Measurements from ENCODE around the gene IL36G. TPM values are rescaled to one million over a fixed set of nuclear protein-coding genes. Genes with fewer than 3 reads are reported as not detected.

IL36G gene
- total and polyA plus RNA-seq, 4 donors = 0.12 to 0.26 (median 0.14) TPM; not detected in 1

- Histone ChIP-seq H3K4me3 (no peak overlapping the region), H3K9me3 (ENCODE audit: control insufficient read depth in 4 of 4, insufficient read depth in 3 of 4, low read length in 3 of 4) (peaks cover 0 to 2% (median 0%) of the 10 kb centered on the region in 4 donors), H3K36me3 (ENCODE audit: control insufficient read depth in 4 of 4, insufficient read depth in 4 of 4, low read length in 4 of 4) (no peaks in the 10 kb centered on the region), H3K4me1 (ENCODE audit: control insufficient read depth in 5 of 5, insufficient read depth in 5 of 5, low read length in 5 of 5) (no peaks in the 10 kb centered on the region), H3K27ac (ENCODE audit: low read depth in 1 of 2, low read length in 1 of 2) (no peak overlapping the region), H3K27me3 (ENCODE audit: control insufficient read depth in 3 of 3, insufficient read depth in 3 of 3, low read length in 2 of 3) (peaks cover 0 to 6% (median 3%) of the 10 kb centered on the region in 3 donors), H3K9ac (ENCODE audit: insufficient read depth in 1 of 2, low read length in 2 of 2) (no peak overlapping the region)
- no peak for DNase-seq
- TF ChIP-seq CTCF (IDR thresholded peaks at IDR 0.05; ENCODE audit: control extremely low read depth, extremely low read depth) = no peak
- ATAC-seq (ENCODE audit: insufficient read depth, low FRiP score) = no peak
- 70 to 87% methylated on average over 2 of the region's 2 CpGs for WGBS, 2 donors
These were observed 49.9 kb downstream of the IL36G start for GRCh38 chr2:113027691-113028090.

- DNase-seq = no peak
- peaks cover 0 to 2% (median 0%) of the 10 kb centered on the region in 4 donors for H3K9me3 ChIP-seq (ENCODE audit: control insufficient read depth in 4 of 4, insufficient read depth in 3 of 4, low read length in 3 of 4)
- H3K27ac ChIP-seq (ENCODE audit: low read depth in 1 of 2, low read length in 1 of 2) = no peak overlapping the region
- no peaks in the 10 kb centered on the region for H3K36me3 ChIP-seq (ENCODE audit: control insufficient read depth in 4 of 4, insufficient read depth in 4 of 4, low read length in 4 of 4)
- no peak overlapping the region for H3K9ac ChIP-seq (ENCODE audit: insufficient read depth in 1 of 2, low read length in 2 of 2)
- 5 to 9% methylated on average over 1 of the region's 1 CpG for WGBS, 2 donors
- H3K4me3 ChIP-seq = no peak overlapping the region
- no peak for ATAC-seq (ENCODE audit: insufficient read depth, low FRiP score)
- peaks cover 0 to 9% (median 3%) of the 10 kb centered on the region in 3 donors for H3K27me3 ChIP-seq (ENCODE audit: control insufficient read depth in 3 of 3, insufficient read depth in 3 of 3, low read length in 2 of 3)
- no peak for TF ChIP-seq CTCF (IDR thresholded peaks at IDR 0.05; ENCODE audit: control extremely low read depth, extremely low read depth)
- no peaks in the 10 kb centered on the region for H3K4me1 ChIP-seq (ENCODE audit: control insufficient read depth in 5 of 5, insufficient read depth in 5 of 5, low read length in 5 of 5)
These were observed 50.3 kb downstream of the IL36G start for GRCh38 chr2:113028112-113028511.

- no peak for TF ChIP-seq CTCF (IDR thresholded peaks at IDR 0.05; ENCODE audit: control extremely low read depth, extremely low read depth)
- no peaks in the 10 kb centered on the region for H3K4me1 ChIP-seq (ENCODE audit: control insufficient read depth in 5 of 5, insufficient read depth in 5 of 5, low read length in 5 of 5)
- peaks cover 0 to 6% (median 0%) of the 10 kb centered on the region in 3 donors for H3K27me3 ChIP-seq (ENCODE audit: control insufficient read depth in 3 of 3, insufficient read depth in 3 of 3, low read length in 2 of 3)
- 89 to 97% methylated on average over 1 of the region's 1 CpG for WGBS, 2 donors
- H3K4me3 ChIP-seq = no peak overlapping the region
- H3K36me3 ChIP-seq (ENCODE audit: control insufficient read depth in 4 of 4, insufficient read depth in 4 of 4, low read length in 4 of 4) = no peaks in the 10 kb centered on the region
- H3K9ac ChIP-seq (ENCODE audit: insufficient read depth in 1 of 2, low read length in 2 of 2) = no peak overlapping the region
- H3K9me3 ChIP-seq (ENCODE audit: control insufficient read depth in 4 of 4, insufficient read depth in 3 of 4, low read length in 3 of 4) = no peaks in the 10 kb centered on the region
- H3K27ac ChIP-seq (ENCODE audit: low read depth in 1 of 2, low read length in 1 of 2) = no peak overlapping the region
- DNase-seq = no peak
- no peak for ATAC-seq (ENCODE audit: insufficient read depth, low FRiP score)
These were observed 54.9 kb downstream of the IL36G start for GRCh38 chr2:113032737-113033136.

GRCh38 chr2:113034016-113034415 is 56.2 kb downstream of the IL36G start:
- peaks cover 0 to 2% (median 0%) of the 10 kb centered on the region in 3 donors for H3K27me3 ChIP-seq (ENCODE audit: control insufficient read depth in 3 of 3, insufficient read depth in 3 of 3, low read length in 2 of 3)
- TF ChIP-seq CTCF (IDR thresholded peaks at IDR 0.05; ENCODE audit: control extremely low read depth, extremely low read depth) = no peak
- no peak overlapping the region for H3K4me3 ChIP-seq
- no peaks in the 10 kb centered on the region for H3K4me1 ChIP-seq (ENCODE audit: control insufficient read depth in 5 of 5, insufficient read depth in 5 of 5, low read length in 5 of 5)
- H3K36me3 ChIP-seq (ENCODE audit: control insufficient read depth in 4 of 4, insufficient read depth in 4 of 4, low read length in 4 of 4) = no peaks in the 10 kb centered on the region
- WGBS, 2 donors = 74 to 83% methylated on average over 3 of the region's 3 CpGs
- ATAC-seq (ENCODE audit: insufficient read depth, low FRiP score) (no peak), DNase-seq (no peak)
- H3K27ac ChIP-seq (ENCODE audit: low read depth in 1 of 2, low read length in 1 of 2) = no peak overlapping the region
- no peaks in the 10 kb centered on the region for H3K9me3 ChIP-seq (ENCODE audit: control insufficient read depth in 4 of 4, insufficient read depth in 3 of 4, low read length in 3 of 4)
- H3K9ac ChIP-seq (ENCODE audit: insufficient read depth in 1 of 2, low read length in 2 of 2) = no peak overlapping the region
